NCI-H1092 (cell line): Measurements from ENCODE around the gene AKAP12.

Experiments used
- DNase-seq: peaks from one replicate; lab custom pipeline; 2025; lab: John Stamatoyannopoulos, UW

Gene AKAP12

DNA sequence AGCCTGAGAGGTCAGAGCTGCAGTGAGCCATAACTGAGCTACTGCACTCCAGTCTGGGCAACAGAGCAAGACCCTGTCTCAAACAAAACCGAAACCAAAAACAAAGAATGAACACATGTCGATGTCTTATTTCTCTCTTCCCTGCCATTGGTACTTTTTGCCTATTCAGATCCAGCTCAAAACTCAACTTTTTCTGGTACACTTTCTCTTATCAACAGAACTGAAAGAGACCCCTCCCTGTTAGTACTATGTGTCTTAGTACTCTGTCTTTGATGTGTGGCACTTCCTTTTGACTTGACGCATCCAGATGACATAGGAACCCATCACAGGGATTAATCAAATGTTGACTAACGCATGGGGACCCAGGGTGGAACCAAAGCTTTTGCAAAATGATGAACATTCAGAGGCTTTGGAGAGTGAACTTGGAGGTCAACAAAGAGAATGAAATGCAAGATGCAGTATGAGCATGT lies 44.8 kb downstream of the AKAP12 start:
- no peak for DNase-seq

DNA sequence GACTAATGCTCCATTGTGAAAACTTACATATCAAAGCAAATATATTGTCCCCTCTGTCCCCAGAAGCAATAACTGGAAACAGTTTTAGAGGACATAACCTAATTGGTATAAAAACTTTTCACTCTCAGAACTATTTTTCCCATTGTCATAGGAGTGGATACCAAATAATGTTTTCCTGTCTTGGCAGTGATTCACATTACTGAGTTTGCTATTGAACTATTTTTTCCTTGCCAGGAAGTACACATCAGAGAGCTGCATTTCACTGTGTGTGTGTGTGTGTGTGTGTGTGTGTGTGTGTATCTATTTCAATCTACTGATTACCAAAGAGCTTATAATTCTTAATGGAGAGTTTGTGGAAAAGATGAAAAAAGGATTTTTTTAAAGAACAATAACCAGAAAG lies 45.4 kb downstream of the AKAP12 start:
- no peak for DNase-seq

DNA sequence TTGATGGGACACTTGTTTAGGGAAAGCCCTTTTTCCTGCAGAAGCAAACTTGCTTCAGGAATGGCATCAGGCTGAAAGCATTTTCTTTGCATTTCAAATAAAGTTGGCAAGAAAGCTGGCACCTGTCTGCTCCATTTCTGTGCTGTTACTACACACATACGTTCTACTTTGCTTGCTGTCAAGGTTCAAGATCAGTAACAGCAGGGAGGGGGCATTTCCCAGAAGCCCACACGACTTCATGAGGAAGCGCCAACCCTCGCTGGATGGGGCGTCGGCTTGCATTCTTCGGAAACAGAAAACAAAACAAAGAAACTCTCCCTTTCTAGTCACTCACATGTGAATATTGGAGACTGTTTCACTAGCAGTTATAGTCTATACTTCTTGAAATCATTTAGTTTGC lies 46.4 kb downstream of the AKAP12 start:
- DNase-seq, result no peak

DNA sequence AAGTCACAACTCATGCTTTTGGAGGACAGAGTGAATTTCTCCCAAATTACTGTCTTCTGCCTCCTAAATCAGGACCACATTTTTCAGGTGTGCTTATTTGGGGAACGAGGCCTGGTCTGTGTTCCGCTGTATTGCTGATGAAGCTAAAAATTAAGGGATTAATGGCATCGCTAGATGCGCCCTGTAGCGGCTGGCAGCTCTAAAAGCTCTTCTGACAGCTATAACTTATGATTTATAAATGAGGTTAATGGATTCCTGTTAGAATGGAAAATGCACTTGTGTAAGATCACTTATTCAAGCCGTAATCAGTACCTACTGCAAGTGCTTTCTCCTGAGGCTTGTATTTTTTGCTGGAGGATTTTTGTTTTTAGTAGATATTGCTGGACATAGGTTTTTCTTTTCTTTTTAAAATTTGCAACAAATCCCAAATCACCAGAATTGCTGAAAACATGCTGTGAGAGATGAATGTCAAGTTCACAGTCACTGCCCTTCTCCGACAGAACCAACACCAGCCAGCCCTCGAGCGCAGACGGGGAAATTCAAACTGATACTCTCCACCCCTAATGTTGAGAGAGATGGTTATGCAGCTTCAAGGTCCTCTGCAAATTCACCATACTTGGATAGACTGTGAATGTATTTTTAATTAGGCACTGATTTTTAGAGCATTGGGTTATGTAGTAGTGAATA lies 49.1 kb downstream of the AKAP12 start:
- no peak for DNase-seq

DNA sequence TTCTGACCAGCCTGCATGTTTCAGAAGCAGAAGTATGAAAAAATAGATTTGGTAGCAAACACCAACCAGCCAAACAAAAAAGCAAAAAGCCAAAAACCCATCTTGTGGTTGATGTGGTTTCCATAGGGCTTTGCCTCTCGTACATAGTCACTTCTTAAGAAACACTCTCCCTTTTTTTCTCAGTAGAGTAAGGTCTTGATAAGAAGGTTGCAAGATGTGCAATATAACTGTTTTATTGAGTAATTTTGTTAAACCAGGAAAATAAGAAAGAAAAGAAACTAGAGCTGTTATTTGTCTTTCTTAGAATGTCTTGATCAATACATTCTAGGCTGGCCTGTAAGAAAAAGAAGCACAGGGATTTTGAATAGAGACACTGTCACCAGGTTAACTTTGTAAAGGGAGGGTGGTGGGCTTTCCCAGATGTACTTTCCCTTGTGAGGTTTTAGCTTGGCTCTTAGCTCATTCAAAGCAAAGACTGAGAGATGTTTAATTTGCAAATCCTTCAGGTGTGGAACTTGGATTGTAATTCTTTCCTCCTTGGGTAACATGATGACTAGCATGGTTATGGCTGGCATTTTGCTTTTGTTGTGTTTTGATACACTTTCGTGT lies 49.7 kb downstream of the AKAP12 start:
- no peak for DNase-seq

DNA sequence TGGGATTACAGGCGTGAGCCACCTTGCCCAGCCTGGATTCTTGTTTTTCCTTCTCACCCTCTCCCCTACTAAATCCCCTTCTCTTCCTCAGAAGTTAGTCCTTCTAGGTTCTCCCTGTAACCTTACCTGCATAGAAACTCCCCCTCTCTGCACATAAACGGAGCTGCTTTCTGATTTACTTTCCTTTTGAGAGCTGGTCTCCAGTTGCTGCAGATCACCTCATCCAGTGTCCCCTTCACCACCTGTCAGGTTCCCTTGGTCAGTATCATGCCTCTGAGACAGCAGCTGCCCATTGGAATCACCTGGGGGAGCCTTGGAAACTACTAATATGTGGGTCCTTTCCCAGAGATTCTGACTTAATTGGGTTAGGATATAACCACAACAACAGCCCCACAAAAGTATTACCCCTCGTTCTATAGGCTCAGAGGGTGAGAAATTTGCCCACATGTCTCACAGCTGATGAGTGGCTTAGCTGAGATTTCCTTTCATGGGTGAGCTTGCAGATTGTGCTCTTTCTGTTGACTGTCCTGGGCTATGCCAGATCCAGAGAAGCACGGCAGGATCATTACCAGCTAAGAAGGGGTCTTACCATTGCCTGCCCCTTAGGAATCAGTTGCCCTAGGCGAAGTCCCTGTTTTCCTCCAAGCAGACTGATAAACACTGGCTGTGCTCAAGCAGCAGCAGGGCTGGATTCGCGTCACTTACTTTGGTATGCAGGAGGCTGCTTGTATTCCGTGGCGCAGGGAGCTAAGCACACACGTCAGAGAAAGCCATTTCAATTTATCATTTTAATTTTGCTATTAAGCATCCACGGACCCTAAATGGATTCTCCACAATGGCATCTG lies 51.3 kb downstream of the AKAP12 start:
- no peak for DNase-seq

DNA sequence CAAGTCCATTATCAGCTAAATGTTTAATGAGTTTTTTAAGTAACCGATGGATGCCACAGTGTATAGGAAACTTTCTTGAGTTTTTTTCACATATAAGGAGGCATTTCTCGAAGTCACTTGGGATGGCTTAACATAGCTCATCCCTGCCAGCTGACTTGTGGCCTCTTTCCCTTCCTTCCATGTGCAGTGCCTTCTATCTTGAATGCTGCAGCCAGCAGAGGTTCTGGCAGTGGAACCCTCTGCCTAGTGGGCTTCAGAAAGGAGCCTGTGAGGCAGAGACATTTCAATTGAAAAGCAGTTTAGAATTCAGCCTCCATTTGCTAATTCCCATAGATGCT lies 51.9 kb downstream of the AKAP12 start:
- no peak for DNase-seq

DNA sequence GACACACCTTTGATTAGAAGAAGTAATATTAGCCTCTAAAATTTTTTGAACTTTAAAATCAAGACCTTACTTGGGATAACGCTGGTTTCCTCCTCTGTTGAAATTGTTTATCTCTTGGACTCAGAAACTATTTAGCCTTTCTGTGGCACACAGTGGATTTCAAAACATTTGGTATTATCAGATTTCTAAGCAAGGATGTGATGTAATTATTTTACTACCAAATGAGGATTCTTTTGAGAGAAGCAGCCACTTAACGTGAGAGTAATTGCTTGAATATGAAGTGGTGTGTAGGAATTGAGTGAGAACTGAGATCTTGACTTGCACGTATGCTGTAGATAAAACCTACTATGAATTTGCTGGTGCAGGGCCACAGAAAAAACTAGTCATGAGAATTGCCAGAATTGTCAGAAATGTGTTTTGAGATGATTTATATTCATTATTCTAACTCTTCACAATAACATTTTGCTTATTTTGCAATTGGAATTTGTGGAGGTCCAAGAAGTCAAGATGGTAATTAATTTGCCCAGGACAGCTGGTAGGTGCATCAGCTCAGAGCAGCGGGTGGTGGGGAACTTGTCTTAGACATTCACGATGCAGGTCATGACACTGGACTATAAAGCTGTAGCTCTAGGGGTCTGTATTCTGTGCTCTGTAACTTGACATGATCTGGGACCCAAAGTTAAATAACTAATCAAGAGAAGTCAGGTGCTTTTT lies 53.4 kb downstream of the AKAP12 start:
- no peak for DNase-seq

DNA sequence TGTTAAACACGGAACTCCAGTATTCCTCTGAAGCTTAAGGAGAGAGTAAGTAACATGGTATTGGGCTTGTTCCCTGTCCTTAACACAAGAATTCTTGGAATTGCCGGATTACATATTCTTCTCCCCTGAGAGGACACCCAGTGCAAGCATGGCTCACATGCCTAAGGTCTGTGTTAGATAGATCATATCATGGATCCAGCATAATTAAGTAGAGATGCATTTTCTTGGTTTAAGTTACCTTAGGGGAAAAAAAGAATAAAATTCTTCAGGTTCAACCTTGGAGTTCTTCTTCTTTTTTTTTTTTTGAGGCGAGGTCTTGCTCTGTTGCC lies 53.9 kb downstream of the AKAP12 start:
- no peak for DNase-seq

DNA sequence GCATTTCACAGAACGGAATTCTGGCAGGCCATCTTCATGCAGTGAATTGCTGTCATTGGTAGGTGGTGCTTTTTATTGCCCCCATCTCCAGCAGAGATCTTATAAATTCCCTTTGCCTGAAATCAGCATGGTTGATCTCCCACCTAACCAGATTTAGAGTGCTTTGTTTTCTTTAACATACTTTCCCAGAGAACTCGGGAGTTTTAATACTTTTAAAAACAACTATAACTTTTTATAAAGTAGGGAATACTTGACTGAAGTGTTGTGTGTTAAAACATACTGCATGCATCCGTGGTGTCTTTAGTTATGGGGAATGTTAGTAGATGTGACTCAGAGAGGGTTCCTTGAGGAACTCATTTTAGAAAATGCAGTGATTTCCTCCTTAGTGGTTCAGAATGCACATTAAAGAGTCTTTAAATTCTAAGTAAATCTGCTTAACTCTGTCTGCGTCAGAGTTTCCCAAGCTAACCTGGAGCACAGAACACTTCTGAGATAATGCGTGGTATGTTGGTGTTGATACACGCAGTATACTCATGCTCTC lies 54.9 kb downstream of the AKAP12 start:
- no peak for DNase-seq

DNA sequence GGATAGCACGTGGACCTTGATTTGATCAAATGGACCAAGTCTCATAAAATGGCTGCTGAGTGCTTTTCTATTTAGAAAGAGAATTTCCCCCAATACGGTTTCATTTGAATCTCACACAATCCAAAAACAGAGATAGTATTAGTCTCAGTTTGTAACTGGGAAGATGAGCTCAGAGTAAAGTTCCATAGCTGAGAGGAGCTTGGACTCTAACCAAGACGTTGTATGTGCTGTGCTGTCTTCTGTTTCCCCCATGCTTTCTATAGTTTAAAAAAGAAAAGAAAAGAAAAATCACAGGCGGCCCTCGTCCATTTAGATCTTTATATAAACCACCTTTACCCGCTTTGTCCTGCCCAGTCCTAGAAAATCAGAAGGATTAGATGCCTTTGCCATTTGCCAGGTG lies 58.1 kb downstream of the AKAP12 start:
- DNase-seq, result no peak

DNA sequence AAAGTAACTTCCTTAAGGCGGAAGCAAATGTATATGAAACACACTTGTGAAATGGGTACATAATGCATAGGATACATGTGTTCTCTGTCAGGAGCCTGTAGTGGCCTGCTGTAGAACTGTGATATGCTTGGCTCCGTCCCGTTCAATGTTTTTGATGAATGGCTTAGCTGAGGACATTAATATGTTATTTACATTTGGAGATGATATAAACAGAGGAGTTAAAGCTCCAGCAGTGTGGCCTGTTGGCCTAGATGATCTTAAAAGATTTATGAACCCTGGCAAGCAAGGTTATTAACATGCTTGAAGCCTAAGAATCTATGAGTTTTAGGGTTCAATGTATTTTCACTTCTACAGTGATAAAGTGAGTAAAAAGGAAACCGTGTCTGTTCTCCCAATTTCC lies 59.2 kb downstream of the AKAP12 start:
- no peak for DNase-seq

DNA sequence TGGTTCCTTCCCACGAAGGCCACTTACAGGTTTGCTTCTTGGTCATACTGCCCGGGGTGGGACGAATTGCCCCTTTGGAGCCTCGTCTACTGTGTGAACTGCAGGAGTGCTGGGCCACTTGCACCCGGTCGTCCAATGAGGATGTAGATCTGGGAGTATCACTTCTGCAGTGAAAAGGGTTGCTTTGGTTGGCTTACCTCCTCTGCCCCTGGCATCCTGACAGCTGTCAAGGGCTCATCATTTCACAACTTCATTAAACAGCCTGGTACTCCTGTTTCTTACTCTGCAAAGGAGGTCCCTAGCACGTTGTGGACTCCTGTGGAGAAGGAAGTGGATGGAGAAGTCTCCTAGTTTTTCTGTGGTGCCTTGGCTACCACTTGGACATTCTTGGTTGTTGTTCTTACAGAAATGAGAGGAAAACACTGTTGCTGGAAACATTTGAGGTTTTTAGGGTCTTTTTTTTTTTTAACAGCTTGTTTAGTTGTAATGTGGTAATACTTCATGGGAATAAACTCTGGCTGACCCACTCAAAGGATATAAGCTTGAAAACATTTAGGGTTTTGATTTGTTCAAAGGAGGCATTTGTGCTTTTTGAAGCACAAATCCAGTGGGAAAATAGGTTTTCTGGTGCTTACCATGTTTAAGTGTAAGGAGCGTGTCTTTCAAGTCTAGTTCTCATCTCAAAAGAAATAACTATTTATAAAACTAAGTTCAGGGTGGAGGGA lies 60.7 kb downstream of the AKAP12 start:
- DNase-seq, result no peak

DNA sequence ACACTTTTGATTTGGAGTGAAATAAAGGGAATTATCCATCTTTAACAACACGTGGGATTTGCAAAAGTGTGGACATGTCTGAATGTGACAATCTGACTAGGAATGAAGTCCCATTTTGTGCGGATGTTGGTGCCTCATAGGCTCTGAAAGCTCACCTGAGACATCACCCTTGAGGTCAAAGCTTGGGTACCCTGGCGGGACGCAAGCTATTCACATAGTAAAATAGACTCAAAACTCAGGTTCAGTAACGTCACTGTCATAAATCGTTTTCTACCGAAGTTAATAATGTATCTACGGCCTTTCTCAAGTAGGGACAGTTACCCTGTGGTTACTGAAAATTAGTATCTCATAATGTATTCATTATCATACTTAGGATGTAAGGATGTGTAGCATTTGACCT lies 61.8 kb downstream of the AKAP12 start:
- DNase-seq, result no peak

DNA sequence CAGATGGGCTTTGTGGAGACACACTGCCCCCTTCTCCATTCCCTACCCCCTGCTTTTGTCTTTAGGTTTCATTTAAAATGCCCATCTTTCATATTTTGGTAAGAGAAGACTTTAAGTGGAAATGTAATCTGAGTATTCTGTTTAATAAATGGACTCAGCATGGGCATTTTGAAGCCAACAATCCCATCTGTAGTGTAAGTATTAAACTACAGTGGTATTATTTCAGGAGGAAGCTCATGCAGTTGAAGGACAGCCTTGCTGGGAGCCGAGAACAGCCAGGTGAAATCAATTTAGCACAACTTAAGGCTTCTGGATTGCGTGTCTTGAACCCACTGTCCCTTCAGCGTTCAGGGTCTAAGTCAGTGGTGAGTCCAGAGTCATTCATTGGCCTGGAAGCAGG lies 63.5 kb downstream of the AKAP12 start:
- DNase-seq, result no peak

DNA sequence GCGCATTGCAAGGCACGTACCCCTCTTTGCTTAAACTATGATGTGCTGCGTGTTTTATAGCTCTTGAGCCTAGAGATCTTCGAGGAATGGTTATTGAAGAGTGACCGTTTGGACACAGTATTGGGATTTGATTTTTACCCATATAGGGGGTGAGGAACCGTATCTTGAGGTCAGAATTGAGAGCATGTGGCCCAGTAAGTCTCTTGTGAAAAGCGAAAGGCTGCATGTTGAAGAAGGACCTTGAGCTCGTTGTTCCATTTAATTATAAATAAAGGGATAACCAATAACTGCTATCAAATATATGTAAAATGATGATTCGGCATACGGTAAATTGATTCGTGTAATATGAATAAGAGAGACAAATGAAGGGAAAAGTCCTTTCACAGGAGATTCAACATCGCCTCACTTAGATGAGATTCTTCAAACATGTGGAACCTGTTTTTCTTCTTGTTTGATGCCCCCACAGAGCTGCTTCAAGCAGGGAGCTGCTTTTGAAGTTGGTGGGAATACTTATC lies 66.6 kb downstream of the AKAP12 start:
- DNase-seq, result no peak

DNA sequence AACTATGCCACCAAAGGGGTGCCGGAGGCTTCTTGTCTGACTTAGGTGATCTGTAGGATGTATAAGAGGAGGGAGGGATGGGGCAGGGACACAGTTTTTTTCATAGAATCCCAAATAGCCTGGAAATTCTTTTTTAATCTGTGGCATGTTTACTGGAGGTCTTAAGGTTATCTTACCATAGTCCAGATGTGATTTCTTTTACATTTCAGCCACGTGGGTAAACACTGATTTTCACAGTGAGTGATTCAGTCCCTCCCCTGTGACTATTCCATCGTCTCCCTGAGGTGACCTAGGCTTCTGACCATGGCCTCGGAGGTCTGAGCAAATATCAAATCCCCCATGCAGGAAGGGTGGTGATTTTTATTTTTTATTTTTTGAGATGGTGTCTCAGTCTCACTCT lies 67.7 kb downstream of the AKAP12 start:
- no peak for DNase-seq

DNA sequence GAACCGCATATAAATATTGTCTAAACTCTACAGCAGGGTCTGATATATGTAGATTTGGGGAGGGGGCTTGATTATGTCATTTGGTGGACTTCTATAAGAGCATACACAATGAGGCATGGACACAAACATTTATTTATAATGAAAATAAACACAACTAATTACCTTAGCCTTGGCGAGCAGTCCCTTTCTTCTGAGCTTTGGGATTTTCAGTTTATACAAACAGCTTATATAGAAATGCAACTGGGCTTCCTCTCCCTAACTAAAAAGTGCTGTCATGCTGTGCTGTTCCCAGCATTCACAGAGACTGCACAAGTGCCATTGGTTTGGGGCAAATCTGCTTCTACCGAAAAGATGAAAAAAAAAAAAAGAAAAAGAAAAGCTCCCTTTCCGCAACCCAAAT lies 69.9 kb downstream of the AKAP12 start:
- DNase-seq, result no peak

DNA sequence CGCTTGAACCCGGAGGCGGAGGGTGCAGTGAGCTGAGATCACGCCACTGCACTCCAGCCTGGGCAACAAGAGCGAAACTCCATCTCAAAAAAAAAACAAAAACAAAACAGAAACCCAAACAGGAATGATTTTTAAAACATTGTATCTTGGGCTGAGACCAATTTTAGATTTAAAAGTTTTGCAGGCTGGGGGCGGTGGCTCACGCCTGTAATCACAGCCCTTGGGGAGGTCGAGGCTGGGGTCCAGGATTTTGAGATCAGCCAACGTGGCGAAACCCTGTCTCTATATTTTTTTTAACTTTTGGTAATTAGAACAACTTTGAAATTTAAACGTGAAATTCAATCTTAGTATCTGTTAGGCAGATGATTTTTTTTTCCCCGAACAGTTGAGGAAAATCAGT lies 70.5 kb downstream of the AKAP12 start:
- DNase-seq, result no peak

DNA sequence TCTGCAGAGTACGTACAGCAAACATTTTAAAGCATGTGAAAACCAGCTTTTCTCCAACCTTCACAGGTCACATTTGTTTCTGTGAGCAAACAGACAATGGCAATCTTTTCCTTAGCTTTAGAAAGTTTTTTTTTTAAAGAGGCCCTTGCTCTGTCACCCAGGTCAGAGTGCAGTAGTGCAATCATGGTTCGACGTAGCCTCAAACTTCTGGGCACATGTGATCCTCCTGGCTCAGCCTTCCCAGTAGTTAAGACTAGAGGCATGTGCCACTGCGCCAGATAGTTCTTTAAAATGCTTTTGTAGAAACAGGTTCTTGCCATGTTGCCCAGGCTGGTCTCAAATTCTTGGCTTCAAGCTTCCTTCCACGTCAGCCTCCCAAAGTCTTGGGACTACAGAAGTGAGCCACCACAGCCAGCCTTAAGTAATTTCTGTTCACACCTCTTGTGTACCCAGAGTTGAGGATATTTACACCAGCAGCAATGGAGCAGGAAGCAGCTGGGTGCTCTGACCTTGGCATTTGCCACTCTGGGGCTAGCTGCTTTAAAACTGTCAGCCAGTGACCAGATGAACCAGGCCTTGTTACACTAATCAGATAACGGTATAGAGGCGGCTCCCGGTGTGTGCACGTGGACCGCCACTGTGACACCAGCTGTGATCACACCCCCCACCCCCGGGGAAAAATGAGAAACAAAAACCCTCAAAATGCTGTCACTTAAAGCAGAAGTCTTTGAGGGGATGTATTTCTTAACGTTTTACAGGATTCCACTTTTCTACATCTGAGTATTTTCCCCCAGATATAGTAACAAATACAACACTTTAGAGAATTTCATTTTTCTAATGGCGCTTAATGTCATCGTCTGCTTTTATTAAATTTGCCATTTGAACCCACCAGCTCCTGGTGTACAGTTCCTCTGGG lies 71.3 kb downstream of the AKAP12 start:
- DNase-seq, result no peak
